ENCODE results near the gene C11orf97. TPM values are rescaled to one million over a fixed set of nuclear protein-coding genes. Genes with fewer than 3 reads are reported as not detected.
"Not testable (repeated sequence)": the region's sequence is repeated elsewhere in the genome, so short reads cannot be mapped to it uniquely, and the experiment has no call there.

C11orf97 gene
- total and polyA plus RNA-seq, 2 of the 8 experiments (the other 6 are each of a cell fraction or from before 2014, with no cell fraction given) = not detected

DNA sequence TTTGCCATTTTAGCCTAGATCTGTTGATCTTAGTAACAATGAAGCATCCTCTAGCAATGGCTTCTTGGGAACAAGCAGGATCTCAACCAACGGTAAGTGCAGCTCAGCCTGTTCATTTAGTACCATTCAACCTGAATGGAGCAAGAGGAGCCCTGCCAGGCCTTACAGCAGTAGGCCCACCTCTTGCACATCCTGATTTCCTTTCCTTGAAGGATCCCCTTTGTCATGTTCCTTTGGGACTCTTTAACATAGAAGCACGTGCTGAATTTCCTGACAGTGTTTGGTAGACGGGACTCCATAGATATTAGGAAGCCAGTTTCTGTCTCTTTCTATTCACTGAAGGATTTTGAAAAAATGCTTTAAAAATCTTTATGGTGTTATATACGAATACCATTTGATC lies 56.5 kb downstream of the C11orf97 start (continued):
- TF ChIP-seq EP300 (IDR thresholded peaks at IDR 0.05; ENCODE audit: borderline replicate concordance in 1 of 2, low read depth in 2 of 2, low read length in 2 of 2) (no peak), SP4 (IDR thresholded peaks at IDR 0.05; ENCODE audit: low read length) (no peak), SUZ12 (IDR thresholded peaks at IDR 0.05; ENCODE audit: low read length) (no peak), POLR2AphosphoS5 (IDR thresholded peaks at IDR 0.05; ENCODE audit: low read depth, low read length) (no peak)

DNA sequence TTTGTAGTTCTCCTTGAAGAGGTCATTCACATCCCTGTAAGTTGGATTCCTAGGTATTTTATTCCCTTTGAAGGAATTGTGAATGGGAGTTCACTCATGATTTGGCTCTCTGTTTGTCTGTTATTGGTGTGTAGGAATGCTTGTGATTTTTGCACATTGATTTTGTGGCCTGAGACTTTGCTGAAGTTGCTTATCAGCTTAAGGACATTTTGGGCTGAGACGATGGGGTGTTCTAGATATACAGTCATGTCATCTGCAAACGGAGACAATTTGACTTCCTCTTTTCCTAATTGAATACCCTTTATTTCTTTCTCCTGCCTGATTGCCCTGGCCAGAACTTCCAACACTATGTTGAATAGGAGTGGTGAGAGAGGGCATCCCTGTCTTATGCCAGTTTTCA lies 60.7 kb downstream of the C11orf97 start:
- H3K4me2 ChIP-seq (ENCODE audit: insufficient read depth in 1 of 2, low read depth in 2 of 2, low read length in 2 of 2); H2BK120ac ChIP-seq (replicated peaks; ENCODE audit: low read depth, low read length); H4K20me1 ChIP-seq (replicated peaks in 1 of 2; ENCODE audit: control insufficient read depth in 1 of 2, insufficient read depth in 2 of 2, low read length in 2 of 2); H3K27ac ChIP-seq (ENCODE audit: low read depth, low read length); H3K79me2 ChIP-seq (ENCODE audit: control insufficient read depth in 1 of 2, insufficient read depth in 2 of 2, low read length in 2 of 2); H3K4ac ChIP-seq (replicated peaks; ENCODE audit: insufficient read length, low read depth, low read length); CTCF ChIA-PET (ENCODE audit: partially characterized antibody); DNase-seq (ENCODE audit: low read depth in 1 of 2, low spot score in 2 of 2); H2BK15ac ChIP-seq (ENCODE audit: low read length); H3K4me3 ChIP-seq (ENCODE audit: extremely low read depth in 1 of 4, insufficient read depth in 2 of 4, low read depth in 3 of 4, low read length in 4 of 4); H4K91ac ChIP-seq (replicated peaks; ENCODE audit: insufficient read length, low read length); H2BK5ac ChIP-seq (ENCODE audit: low read depth, low read length); FAIRE-seq; H3K4me1 ChIP-seq (replicated peaks in 1 of 4; ENCODE audit: control insufficient read depth in 3 of 4, insufficient read depth in 4 of 4, low read length in 3 of 4); H4K8ac ChIP-seq (ENCODE audit: extremely low read depth, insufficient read depth, low read length); H2AK5ac ChIP-seq (ENCODE audit: low read depth, low read length); H3K23ac ChIP-seq (ENCODE audit: insufficient read length); H3K27me3 ChIP-seq (replicated peaks in 1 of 4; ENCODE audit: control insufficient read depth in 3 of 4, extremely low read depth in 1 of 4, insufficient read depth in 3 of 4, low read length in 3 of 4); H3K18ac ChIP-seq (ENCODE audit: extremely low read depth, low read length); H3K23me2 ChIP-seq (ENCODE audit: low read depth, low read length); H2BK12ac ChIP-seq (ENCODE audit: low read depth, low read length); H4K5ac ChIP-seq (ENCODE audit: insufficient read length, low read depth, low read length); H3K9ac ChIP-seq (replicated peaks in 1 of 4; ENCODE audit: extremely low read depth in 1 of 4, low read depth in 3 of 4, low read length in 3 of 4); H3K36me3 ChIP-seq (ENCODE audit: control insufficient read depth in 2 of 4, insufficient read depth in 4 of 4, low read length in 3 of 4); H3K9me3 ChIP-seq (ENCODE audit: insufficient read depth in 2 of 2, low read depth in 1 of 2, low read length in 1 of 2); H2BK20ac ChIP-seq (ENCODE audit: low read length); H3K14ac ChIP-seq (ENCODE audit: insufficient read length); H3K79me1 ChIP-seq (ENCODE audit: low read depth, low read length); H3K56ac ChIP-seq (replicated peaks; ENCODE audit: insufficient read length, low read depth, low read length); H2AFZ ChIP-seq (ENCODE audit: low read length); POLR2A ChIA-PET (ENCODE audit: partially characterized antibody): not testable (repeated sequence)
- 73% methylated on average over 2 of the region's 2 CpGs; no CpG with 5 or more reads in 1 of the 2 experiments for WGBS, 2 experiments (ENCODE audit: extremely low coverage in 1 of 2, insufficient coverage in 1 of 2, insufficient read length in 1 of 2, insufficient replicate concordance in 2 of 2, low coverage in 1 of 2, low lambda C conversion rate in 2 of 2, missing lambda C conversion rate in 1 of 2)

Data from H1 (cell line).